ENCODE results near the gene TTLL12. TPM values are rescaled to one million over a fixed set of nuclear protein-coding genes. Genes with fewer than 3 reads are reported as not detected.
"Not testable (repeated sequence)": the region's sequence is repeated elsewhere in the genome, so short reads cannot be mapped to it uniquely, and the experiment has no call there.

Gene TTLL12
- total RNA-seq, 4 donors from 2014 or later: 31.5 to 39.0 (median 34.4) TPM

DNA sequence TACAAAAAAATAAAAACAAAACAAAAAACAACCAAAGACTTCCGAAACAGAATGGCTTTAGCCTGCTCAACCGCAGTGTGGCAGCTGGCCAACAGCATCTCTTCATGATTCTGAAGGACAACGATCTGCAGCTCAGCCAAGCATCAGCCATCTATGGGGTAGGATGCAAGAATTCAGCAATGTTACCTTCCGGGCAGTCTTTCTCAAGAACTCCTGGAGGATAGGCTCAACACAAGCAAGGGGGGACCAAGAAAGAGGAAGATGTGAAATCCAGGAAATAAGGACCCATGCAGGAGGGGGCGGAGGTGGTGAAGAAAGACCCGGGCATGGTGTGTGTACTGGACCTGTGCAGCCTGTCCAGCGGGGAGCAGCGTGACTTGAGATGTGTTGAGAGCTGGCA, 39.1 kb downstream of the TTLL12 start:
- TF ChIP-seq, protein P1, sequence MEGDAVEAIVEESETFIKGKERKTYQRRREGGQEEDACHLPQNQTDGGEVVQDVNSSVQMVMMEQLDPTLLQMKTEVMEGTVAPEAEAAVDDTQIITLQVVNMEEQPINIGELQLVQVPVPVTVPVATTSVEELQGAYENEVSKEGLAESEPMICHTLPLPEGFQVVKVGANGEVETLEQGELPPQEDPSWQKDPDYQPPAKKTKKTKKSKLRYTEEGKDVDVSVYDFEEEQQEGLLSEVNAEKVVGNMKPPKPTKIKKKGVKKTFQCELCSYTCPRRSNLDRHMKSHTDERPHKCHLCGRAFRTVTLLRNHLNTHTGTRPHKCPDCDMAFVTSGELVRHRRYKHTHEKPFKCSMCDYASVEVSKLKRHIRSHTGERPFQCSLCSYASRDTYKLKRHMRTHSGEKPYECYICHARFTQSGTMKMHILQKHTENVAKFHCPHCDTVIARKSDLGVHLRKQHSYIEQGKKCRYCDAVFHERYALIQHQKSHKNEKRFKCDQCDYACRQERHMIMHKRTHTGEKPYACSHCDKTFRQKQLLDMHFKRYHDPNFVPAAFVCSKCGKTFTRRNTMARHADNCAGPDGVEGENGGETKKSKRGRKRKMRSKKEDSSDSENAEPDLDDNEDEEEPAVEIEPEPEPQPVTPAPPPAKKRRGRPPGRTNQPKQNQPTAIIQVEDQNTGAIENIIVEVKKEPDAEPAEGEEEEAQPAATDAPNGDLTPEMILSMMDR (IDR thresholded peaks at IDR 0.05): no peak
- ATAC-seq (ENCODE audit: low FRiP score): no peak
- no peak for DNase-seq (ENCODE audit: low spot score)

DNA sequence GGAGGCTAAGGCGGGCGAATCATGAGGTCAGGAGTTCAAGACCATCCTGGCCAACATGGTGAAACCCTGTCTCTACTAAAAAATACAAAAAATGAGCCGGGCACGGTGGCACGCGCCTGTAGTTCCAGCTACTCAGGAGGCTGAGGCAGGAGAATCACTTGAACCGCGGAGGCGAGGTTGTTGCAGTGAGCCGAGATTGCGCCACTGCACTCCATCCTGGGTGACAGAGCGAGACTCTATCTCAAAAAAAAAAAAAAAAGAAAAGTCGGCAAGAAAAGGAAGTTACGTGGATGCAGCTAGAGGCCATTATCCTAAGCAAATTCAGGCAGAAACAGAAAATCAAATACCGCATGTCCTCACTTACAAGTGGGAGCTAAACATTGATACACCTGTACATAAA, 40.6 kb downstream of the TTLL12 start:
- DNase-seq (ENCODE audit: low spot score); ATAC-seq (ENCODE audit: low FRiP score): not testable (repeated sequence)

DNA sequence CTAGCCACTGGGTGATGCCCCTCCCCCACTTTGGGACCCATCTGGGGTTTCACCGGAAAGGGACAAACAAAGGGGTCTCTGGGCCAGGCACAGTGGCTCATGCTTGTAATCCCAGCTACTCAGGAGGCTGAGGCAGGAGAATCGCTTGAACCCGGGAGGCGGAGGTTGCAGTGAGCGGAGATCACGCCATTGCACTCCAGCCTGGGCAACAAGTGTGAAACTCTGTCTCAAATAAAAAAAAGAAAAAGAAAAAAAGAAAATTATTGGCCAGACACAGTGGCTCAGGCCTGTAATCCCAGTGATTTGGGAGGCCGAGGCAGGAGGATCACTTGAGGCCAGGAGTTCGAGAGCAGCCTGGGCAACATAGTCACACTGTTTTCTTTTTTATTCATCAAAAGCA, 41.6 kb downstream of the TTLL12 start:
- ATAC-seq (ENCODE audit: low FRiP score); DNase-seq (ENCODE audit: low spot score): not testable (repeated sequence)

DNA sequence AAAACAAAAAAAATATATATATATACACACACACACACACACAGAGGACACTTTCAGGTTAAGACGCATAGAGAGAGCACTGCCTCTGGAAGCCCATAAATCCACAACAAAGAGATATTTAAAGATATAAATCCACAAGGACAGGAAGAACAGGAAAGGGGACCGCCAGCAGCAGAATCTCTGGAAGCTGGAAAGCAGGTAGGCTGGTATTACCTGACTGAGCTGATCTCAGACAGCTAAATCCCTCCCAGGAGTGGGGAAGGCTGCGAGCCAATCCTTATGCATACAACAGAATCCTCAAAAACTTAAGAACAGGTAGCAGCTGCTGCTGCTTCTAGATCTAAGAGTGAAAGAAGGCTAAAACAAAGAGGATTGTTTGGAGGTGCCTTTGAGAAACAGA, 42.0 kb downstream of the TTLL12 start:
- ATAC-seq (ENCODE audit: low FRiP score): no peak
- TF ChIP-seq, protein P1 (IDR thresholded peaks at IDR 0.05): no peak

DNA sequence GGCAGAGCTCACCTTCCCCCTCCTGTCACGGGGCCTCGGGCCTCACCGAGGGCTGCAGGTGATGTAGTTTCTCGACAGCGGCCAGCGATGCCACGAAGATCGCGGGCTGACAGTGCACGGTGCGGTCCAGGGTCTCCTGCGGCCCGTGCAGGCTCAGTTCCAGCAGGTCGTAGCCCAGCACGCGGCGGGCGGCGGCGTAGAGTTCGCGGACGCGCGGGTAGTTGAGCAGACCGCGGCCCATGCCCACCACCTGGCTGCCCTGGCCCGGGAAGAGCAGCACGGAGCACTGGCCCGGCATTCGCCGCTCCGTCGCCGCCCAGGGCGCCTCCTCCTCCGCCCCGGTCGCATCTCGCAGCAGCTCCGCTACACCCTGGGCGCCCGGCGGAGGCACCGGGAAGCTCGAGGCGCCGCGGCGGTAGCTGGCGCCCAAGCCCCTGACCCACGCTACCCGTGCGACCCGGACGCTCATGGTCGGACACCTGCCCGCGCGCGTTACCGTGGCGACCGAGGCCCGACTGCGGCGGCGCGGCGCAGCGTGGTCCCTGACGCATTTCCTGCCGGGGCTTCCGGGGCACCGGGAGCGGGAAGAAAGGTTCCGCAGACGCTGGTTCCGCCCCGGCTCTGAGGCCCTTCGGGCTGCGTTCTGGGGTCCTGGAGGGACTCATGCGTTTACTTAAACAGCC, 43.9 kb downstream of the TTLL12 start, which contains the start of gene MCAT:
Gene MCAT, minus strand, starts transcription at position 519 of the 683 bp plus-strand sequence. Its CDS starts 50 bp downstream, at position 469.
- DNase-seq (ENCODE audit: low spot score): peak; percentile 53
- TF ChIP-seq, protein P1 (IDR thresholded peaks at IDR 0.05): no peak
- ATAC-seq (ENCODE audit: low FRiP score): peak; percentile 90

More for the DNA sequence above, 42.0 kb downstream of the TTLL12 start:
- DNase-seq (ENCODE audit: low spot score): no peak

DNA sequence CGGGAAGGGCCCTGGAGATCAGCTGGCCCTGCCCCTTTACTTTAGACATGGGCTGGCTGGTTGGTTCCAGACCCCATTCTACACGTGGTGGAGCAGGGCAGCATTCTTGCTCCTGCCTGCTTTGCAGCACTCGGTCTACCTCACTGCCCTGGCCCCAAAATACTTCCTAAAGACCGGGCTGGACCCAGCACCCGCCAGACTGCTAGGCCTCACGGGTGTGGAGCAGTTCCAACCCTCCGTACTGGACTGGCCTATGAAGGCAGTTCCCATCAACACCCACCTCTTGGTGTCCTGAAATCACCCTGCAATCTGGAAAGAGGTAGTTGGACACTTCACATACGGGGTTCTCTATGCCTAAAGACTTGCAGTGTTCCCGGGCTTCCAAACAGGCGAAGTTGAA, 50.1 kb downstream of the TTLL12 start:
- DNase-seq (ENCODE audit: low spot score) (no peak), ATAC-seq (ENCODE audit: low FRiP score) (no peak)
- TF ChIP-seq, protein P1 (IDR thresholded peaks at IDR 0.05): no peak

DNA sequence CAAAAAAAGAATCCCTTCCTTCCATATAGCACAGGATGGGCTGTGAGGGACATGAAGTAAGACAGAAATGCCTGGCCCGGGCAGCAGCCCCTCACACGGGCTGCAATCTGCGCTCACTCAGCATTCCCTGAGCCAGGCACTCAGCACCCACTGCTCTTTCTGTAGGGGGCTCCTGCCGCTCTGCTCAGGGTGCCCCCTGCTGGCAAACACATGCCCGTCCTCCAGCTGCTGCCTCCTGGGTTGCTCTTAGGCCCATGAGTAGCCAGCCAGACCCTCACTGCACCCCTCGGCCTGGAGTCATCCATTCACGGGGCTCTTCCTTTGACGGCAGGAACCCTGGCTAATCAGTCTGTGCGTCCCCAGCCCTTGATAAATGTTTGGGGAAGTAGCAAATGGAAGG, 50.7 kb downstream of the TTLL12 start:
- ATAC-seq (ENCODE audit: low FRiP score) (no peak), DNase-seq (ENCODE audit: low spot score) (no peak)
- TF ChIP-seq, protein P1 (IDR thresholded peaks at IDR 0.05): no peak

DNA sequence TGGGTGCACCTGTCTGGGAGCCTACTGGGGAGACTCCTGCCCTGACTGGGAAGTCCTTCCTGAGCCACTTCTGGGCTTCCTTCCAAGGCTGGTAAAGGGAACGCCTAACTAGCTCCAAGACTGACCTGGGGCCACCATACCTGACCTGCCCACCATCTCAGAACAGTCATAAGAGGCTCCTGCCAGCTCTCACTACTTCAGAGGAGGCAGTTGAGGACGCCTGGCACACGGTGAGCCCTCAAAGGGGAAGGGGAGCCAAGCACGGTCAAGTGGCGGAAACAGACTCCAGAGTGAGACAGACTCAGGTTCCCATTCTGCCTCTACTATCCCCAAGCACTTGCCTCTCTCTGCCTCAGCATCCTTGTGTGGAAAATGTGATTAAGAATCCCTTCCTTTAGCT, 51.4 kb downstream of the TTLL12 start:
- TF ChIP-seq, protein P1 (IDR thresholded peaks at IDR 0.05): no peak
- DNase-seq (ENCODE audit: low spot score) (no peak), ATAC-seq (ENCODE audit: low FRiP score) (no peak)

Measured in omental fat pad (tissue), 4 donors.